Progenitor cell of endocrine pancreas (in vitro differentiated cells): Measurements from ENCODE around the gene ISX. TPM values are rescaled to one million over a fixed set of nuclear protein-coding genes. Genes with fewer than 3 reads are reported as not detected.
"Not testable (repeated sequence)": the region's sequence is repeated elsewhere in the genome, so short reads cannot be mapped to it uniquely, and the experiment has no call there.

ENCODE experiments used
- DNase-seq: peaks from one replicate; pipeline ENCODE4 v3.0.0; 2021; ENCODE audit warnings: low spot score; ENCODE audit not compliant: unreplicated experiment
- H3K27ac Mint-ChIP-seq: 2 replicates; pipeline ENCODE4 v1.8.0; 2021; ENCODE audit warnings: mild to moderate bottlenecking, moderate library complexity, mixed read lengths
- H3K27me3 Mint-ChIP-seq: 2 replicates; pipeline ENCODE4 v1.8.0; 2021; ENCODE audit warnings: mixed read lengths
- H3K36me3 Mint-ChIP-seq: 2 replicates; pipeline ENCODE4 v1.8.0; 2022; ENCODE audit warnings: mixed read lengths; ENCODE audit not compliant: insufficient read depth
- H3K4me1 Mint-ChIP-seq: 2 replicates; pipeline ENCODE4 v1.8.0; 2021; ENCODE audit warnings: low read depth, mixed read lengths
- H3K4me3 Mint-ChIP-seq: 2 replicates; pipeline ENCODE4 v1.8.0; 2021; ENCODE audit warnings: low read depth, mild to moderate bottlenecking, moderate library complexity, mixed read lengths
- H3K9me3 Mint-ChIP-seq: 2 replicates; pipeline ENCODE4 v1.8.0; 2021; ENCODE audit warnings: low read depth, mixed read lengths
- total RNA-seq: library from RNA; stranded (reverse); gene quantifications from 2 replicates; pipeline ENCODE4 v1.2.1, GENCODE V29; 2021
- TF ChIP-seq, protein P1 (sequence below): fragments of 200-600 bp; sonication (generic); IDR thresholded peaks from one replicate; pipeline ENCODE4 v1.5.0; 2021; ENCODE audit warnings: antibody characterized with exemption, mild to moderate bottlenecking; ENCODE audit not compliant: unreplicated experiment

ISX gene
- total RNA-seq, 1 donor from 2014 or later, result 8.9 TPM

GRCh38 chr22:35022291-35022690 is 43.7 kb upstream of the ISX start:
- Mint-ChIP-seq H3K4me1 (peaks cover 5% of the 10 kb centered on the region), H3K9me3 (peaks cover 2% of the 10 kb centered on the region), H3K4me3 (no peak overlapping the region), H3K27me3 (peaks cover 15% of the 10 kb centered on the region), H3K36me3 (no peaks in the 10 kb centered on the region), H3K27ac (no peak overlapping the region)
- TF ChIP-seq, protein P1, sequence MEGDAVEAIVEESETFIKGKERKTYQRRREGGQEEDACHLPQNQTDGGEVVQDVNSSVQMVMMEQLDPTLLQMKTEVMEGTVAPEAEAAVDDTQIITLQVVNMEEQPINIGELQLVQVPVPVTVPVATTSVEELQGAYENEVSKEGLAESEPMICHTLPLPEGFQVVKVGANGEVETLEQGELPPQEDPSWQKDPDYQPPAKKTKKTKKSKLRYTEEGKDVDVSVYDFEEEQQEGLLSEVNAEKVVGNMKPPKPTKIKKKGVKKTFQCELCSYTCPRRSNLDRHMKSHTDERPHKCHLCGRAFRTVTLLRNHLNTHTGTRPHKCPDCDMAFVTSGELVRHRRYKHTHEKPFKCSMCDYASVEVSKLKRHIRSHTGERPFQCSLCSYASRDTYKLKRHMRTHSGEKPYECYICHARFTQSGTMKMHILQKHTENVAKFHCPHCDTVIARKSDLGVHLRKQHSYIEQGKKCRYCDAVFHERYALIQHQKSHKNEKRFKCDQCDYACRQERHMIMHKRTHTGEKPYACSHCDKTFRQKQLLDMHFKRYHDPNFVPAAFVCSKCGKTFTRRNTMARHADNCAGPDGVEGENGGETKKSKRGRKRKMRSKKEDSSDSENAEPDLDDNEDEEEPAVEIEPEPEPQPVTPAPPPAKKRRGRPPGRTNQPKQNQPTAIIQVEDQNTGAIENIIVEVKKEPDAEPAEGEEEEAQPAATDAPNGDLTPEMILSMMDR, result no peak
- no peak for DNase-seq

DNA sequence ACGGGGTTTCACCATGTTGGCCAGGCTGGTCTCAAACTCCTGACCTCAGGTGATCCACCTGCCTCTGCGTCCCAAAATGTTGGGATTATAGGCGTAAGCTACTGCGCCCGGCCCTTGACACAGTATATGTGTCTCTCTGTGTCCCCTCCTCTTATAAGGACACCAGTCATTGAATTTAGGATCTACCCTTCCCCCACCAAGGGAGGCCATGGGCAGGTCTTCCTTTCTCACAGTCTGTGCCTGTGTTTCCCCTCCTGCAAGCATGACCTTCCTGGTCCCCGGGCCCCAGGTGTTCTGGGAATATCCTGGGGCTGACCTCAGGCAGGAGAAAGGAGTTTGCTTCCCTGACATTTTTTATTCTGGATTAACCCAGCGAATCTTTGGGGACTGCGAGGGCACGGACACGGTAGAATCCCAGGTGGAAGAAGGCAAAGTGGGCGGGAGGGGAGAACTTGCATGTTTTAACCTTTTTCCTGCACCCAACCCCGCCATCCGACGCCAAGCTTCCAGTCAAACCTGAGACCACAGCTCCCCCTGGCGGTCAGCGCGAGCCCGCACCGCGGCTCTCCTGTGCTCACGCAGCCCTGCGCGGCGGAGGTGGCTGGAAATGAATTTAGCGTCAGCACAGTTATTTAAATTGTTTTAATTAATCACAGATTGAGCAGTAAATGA is 42.1 kb upstream of the ISX start:
- peak; percentile 81 for DNase-seq
- no peak overlapping the region for H3K27ac Mint-ChIP-seq
- H3K36me3 Mint-ChIP-seq, result no peaks in the 10 kb centered on the region
- H3K4me3 Mint-ChIP-seq, result no peak overlapping the region
- peaks cover 11% of the 10 kb centered on the region for H3K27me3 Mint-ChIP-seq
- TF ChIP-seq, protein P1, result peak; percentile 99
- H3K4me1 Mint-ChIP-seq, result peaks cover 5% of the 10 kb centered on the region
- H3K9me3 Mint-ChIP-seq, result peaks cover 9% of the 10 kb centered on the region

DNA sequence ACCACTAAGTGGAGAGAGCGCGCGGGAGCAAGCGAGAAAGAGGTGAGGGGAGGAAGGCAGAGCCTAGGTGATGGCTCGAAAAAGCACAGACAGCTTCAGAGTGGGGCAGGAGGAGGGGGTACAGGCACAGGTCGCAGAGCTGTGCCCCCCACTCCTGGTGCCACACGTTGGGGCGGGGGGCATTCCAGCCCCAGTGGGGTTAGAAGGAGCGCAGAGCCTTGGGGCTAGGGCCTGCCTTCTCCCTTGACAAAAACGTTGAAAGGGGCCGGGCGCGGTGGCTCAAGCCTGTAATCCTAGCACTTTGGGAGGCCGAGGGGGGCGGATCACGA is 41.6 kb upstream of the ISX start:
- Mint-ChIP-seq H3K4me1 (peaks cover 5% of the 10 kb centered on the region), H3K27ac (no peak overlapping the region), H3K4me3 (no peak overlapping the region), H3K9me3 (peaks cover 9% of the 10 kb centered on the region), H3K36me3 (no peaks in the 10 kb centered on the region), H3K27me3 (peaks cover 10% of the 10 kb centered on the region)
- TF ChIP-seq, protein P1, result peak; percentile 2
- DNase-seq, result no peak

DNA sequence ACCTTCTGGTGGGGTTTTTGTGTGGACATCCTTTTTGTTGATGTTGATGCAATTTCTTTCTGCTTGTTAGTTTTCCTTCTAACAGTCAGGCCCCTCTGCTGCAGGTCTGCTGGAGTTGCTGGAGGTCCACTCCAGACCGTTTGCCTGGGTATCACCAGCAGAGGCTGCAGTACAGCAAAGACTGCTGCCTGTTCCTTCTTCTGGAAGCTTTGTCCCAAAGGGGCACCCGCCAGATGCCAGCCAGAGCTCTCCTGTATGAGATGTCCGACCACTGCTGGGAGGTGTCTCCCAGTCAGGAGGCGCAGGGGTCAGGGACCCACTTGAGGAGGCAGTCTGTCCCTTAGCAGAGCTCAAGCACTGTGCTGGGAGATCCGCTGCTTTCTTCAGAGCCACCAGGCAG is 35.8 kb upstream of the ISX start:
- not testable (repeated sequence) for H3K4me1 Mint-ChIP-seq, H3K27ac Mint-ChIP-seq, H3K36me3 Mint-ChIP-seq, H3K27me3 Mint-ChIP-seq, H3K4me3 Mint-ChIP-seq, DNase-seq, H3K9me3 Mint-ChIP-seq

- H3K27me3 Mint-ChIP-seq, result peaks cover 3% of the 10 kb centered on the region
- no peak overlapping the region for H3K27ac Mint-ChIP-seq
- H3K9me3 Mint-ChIP-seq, result peaks cover 6% of the 10 kb centered on the region
- no peaks in the 10 kb centered on the region for H3K36me3 Mint-ChIP-seq
- DNase-seq, result no peak
- TF ChIP-seq, protein P1, result no peak
- no peaks in the 10 kb centered on the region for H3K4me1 Mint-ChIP-seq
- no peak overlapping the region for H3K4me3 Mint-ChIP-seq
These were observed 33.4 kb upstream of the ISX start for GRCh38 chr22:35032571-35032970.

GRCh38 chr22:35033635-35034296 is 32.2 kb upstream of the ISX start:
- H3K9me3 Mint-ChIP-seq, result no peaks in the 10 kb centered on the region
- TF ChIP-seq, protein P1, result no peak
- H3K4me1 Mint-ChIP-seq, result no peaks in the 10 kb centered on the region
- H3K27ac Mint-ChIP-seq, result no peak overlapping the region
- DNase-seq, result no peak
- H3K4me3 Mint-ChIP-seq, result no peak overlapping the region
- H3K27me3 Mint-ChIP-seq, result peaks cover 3% of the 10 kb centered on the region
- no peaks in the 10 kb centered on the region for H3K36me3 Mint-ChIP-seq
